Lung (tissue), 12 donors: ENCODE measurements around the gene TCL1B. TPM values are rescaled to one million over a fixed set of nuclear protein-coding genes. Genes with fewer than 3 reads are reported as not detected.

ENCODE experiments used
- ATAC-seq: fragments of 200-7000 bp; cut with Tn5 transposase; one replicate; pipeline ENCODE4 v1.9.1; 2020; ENCODE audit warnings: moderate number of reproducible peaks; ENCODE audit not compliant: insufficient read depth, low FRiP score
- DNase-seq, 3 donors: peaks; one replicate each; pipeline ENCODE4 v3.0.0-alpha.2; 2013 to 2017
- H3K27ac ChIP-seq, 2 donors: one replicate each; pipeline ENCODE4 v1.5.1; 2013; ENCODE audit warnings: mild to moderate bottlenecking in 2 of 2, moderate library complexity in 2 of 2, control low read depth in 1 of 2, inconsistent platforms in 1 of 2, low read depth in 1 of 2, low read length in 1 of 2
- H3K27me3 ChIP-seq, 3 donors: one replicate each; pipeline ENCODE4 v1.5.1; 2013; ENCODE audit warnings: low read length in 2 of 3; ENCODE audit not compliant: control insufficient read depth in 3 of 3, insufficient read depth in 3 of 3
- H3K36me3 ChIP-seq, 4 donors: one replicate each; pipeline ENCODE4 v1.5.1; 2013; ENCODE audit warnings: low read length in 4 of 4, mild to moderate bottlenecking in 1 of 4, moderate library complexity in 1 of 4; ENCODE audit not compliant: control insufficient read depth in 4 of 4, insufficient read depth in 4 of 4
- H3K4me1 ChIP-seq, 5 donors: one replicate each; pipeline ENCODE4 v1.5.1; 2013; ENCODE audit warnings: low read length in 5 of 5, mild to moderate bottlenecking in 2 of 5, moderate library complexity in 1 of 5; ENCODE audit not compliant: control insufficient read depth in 5 of 5, insufficient read depth in 5 of 5
- H3K4me3 ChIP-seq: one replicate; pipeline ENCODE4 v1.5.1; 2013; ENCODE audit warnings: mild to moderate bottlenecking, control low read depth, moderate library complexity
- H3K9ac ChIP-seq, 2 donors: one replicate each; pipeline ENCODE4 v1.5.1; 2013; ENCODE audit warnings: low read length in 2 of 2, control low read depth in 1 of 2; ENCODE audit not compliant: insufficient read depth in 1 of 2
- H3K9me3 ChIP-seq, 4 donors: one replicate each; pipeline ENCODE4 v1.5.1; 2013; ENCODE audit warnings: low read length in 3 of 4, mild to moderate bottlenecking in 1 of 4, moderate library complexity in 1 of 4; ENCODE audit not compliant: control insufficient read depth in 4 of 4, insufficient read depth in 3 of 4
- WGBS, 2 donors: extraction: QIAGEN DNeasy Blood & Tissue Kit; methylation state at CpG; one replicate each; pipeline ENCODE4 v1.1.7; 2013; 5-methylcytosine and 5-hydroxymethylcytosine counted together
- polyA plus RNA-seq, 2 donors: library from polyadenylated mRNA; stranded (reverse); fragments of 200-250 nt; gene quantifications; one replicate each; pipeline ENCODE4 v1.2.1, GENCODE V29; 2013
- total RNA-seq, 2 donors: library from RNA; depleted of rRNA in 1 of 2; stranded (reverse); fragments of >200 nt in 1 of 2; gene quantifications; one replicate each; pipeline ENCODE4 v1.2.1, GENCODE V29; 2014 to 2021
- TF ChIP-seq, protein P1 (sequence below): IDR thresholded peaks from 2 replicates; pipeline ENCODE4 v1.5.1; 2012; ENCODE audit warnings: mild to moderate bottlenecking; ENCODE audit errors: control extremely low read depth, extremely low read depth
- donor health status: control.
- donor health status: control.
- donor health status: Bipolar disorder and iron deficiency.
- donor health status: healthy.
- donor health status: DM: yes; HTN: yes; CAD: no.

The TCL1B gene
- total and polyA plus RNA-seq, 4 donors = 0.03 to 0.28 TPM; not detected in 2

DNA sequence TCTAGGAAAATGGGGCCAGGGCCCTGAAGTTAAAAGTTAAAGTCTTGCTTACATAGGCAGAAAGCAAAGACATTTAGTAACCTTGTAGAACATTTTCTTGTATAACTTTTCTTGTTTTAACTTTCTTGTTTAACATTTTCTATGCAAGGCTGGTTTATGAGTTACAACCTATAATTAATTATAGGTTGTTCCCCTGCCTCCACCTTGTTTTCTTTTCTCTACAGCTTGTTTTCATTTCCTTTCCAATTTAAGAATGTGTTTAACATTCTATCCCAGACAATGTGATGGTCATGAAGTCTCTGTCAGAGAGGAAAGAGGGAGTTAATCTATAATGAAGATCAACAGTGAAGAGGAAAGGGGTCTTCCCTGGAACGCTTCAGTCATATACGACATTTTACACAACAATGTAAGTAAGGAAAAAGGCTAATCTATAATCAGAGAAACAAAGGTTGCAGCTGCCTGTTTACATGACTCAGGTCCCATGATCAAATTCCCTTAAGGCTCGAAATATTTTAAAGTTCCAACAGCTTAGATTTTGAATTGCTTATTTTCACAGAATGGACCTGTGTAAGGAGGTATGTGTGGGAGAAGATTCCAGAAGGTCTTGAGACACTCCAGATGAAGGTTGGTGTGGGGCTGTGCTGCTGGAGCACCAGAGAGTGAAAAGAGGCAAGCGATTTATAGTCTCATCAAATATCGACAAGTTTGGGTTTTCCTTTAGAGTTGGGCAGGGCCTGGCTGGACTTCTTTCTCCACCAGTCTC, 34.2 kb upstream of the TCL1B start:
- H3K27me3 ChIP-seq = no peaks in the 10 kb centered on the region
- ATAC-seq = no peak
- H3K27ac ChIP-seq = no peak overlapping the region
- 57 to 60% methylated on average over 5 of the region's 5 CpGs for WGBS, 2 donors
- no peak overlapping the region for H3K9ac ChIP-seq
- DNase-seq = no peak
- no peaks in the 10 kb centered on the region for H3K36me3 ChIP-seq
- TF ChIP-seq, protein P1, sequence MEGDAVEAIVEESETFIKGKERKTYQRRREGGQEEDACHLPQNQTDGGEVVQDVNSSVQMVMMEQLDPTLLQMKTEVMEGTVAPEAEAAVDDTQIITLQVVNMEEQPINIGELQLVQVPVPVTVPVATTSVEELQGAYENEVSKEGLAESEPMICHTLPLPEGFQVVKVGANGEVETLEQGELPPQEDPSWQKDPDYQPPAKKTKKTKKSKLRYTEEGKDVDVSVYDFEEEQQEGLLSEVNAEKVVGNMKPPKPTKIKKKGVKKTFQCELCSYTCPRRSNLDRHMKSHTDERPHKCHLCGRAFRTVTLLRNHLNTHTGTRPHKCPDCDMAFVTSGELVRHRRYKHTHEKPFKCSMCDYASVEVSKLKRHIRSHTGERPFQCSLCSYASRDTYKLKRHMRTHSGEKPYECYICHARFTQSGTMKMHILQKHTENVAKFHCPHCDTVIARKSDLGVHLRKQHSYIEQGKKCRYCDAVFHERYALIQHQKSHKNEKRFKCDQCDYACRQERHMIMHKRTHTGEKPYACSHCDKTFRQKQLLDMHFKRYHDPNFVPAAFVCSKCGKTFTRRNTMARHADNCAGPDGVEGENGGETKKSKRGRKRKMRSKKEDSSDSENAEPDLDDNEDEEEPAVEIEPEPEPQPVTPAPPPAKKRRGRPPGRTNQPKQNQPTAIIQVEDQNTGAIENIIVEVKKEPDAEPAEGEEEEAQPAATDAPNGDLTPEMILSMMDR = no peak
- peaks cover 0 to 2% (median 0%) of the 10 kb centered on the region in 4 donors for H3K9me3 ChIP-seq
- no peaks in the 10 kb centered on the region for H3K4me1 ChIP-seq
- H3K4me3 ChIP-seq = no peak overlapping the region

GRCh38 chr14:95652690-95653089, 33.5 kb upstream of the TCL1B start:
- WGBS, 2 donors = 59 to 64% methylated on average over 2 of the region's 2 CpGs
- no peak overlapping the region for H3K27ac ChIP-seq
- TF ChIP-seq, protein P1 = no peak
- DNase-seq (no peak), ATAC-seq (no peak)
- H3K36me3 ChIP-seq = no peaks in the 10 kb centered on the region
- no peaks in the 10 kb centered on the region for H3K27me3 ChIP-seq
- H3K9ac ChIP-seq = no peak overlapping the region
- no peak overlapping the region for H3K4me3 ChIP-seq
- H3K9me3 ChIP-seq = peaks cover 0 to 2% (median 0%) of the 10 kb centered on the region in 4 donors
- no peaks in the 10 kb centered on the region for H3K4me1 ChIP-seq

DNA sequence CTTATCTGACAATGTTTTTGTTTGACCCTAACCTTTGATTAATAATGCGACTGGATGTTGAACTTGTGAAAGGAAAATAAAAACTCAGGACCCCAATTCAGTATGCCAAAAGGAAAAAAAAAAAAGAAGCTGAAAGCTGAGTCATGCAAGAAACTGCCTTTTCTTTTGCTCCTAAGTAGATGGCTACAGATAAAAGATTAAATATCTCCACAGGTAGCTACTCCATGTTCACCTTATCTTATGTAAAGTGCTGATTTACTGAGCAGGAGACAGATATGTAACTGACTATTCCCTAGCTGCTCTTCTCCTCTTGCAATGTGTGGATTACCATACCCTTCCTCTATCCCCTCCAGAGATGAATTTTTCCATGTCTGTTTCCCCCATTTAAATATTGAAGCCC, 30.8 kb upstream of the TCL1B start:
- H3K4me1 ChIP-seq = peaks cover 0 to 9% (median 0%) of the 10 kb centered on the region in 5 donors
- DNase-seq = no peak
- no peak overlapping the region for H3K4me3 ChIP-seq
- no peaks in the 10 kb centered on the region for H3K36me3 ChIP-seq
- peaks cover 0 to 2% (median 0%) of the 10 kb centered on the region in 4 donors for H3K9me3 ChIP-seq
- WGBS, 2 donors = 61 to 67% methylated on average over 1 of the region's 1 CpG
- H3K9ac ChIP-seq = no peak overlapping the region
- no peaks in the 10 kb centered on the region for H3K27me3 ChIP-seq
- TF ChIP-seq, protein P1 = no peak
- ATAC-seq = no peak
- no peak overlapping the region for H3K27ac ChIP-seq
